Esophagus squamous epithelium (tissue), 4 donors: Measurements from ENCODE around the gene SHISAL1.

Experiments used
- CTCF ChIP-seq, 6 experiments: fragments of 450-650 bp in 4 of 6; fragments of 200-600 bp in 2 of 6; sonication (generic) in 2 of 6; IDR thresholded peaks; one replicate each; pipeline ENCODE4 v1.5.1; 2016 to 2019; ENCODE audit warnings: antibody characterized with exemption in 6 of 6, mild to moderate bottlenecking in 4 of 6, moderate library complexity in 4 of 6
- POLR2A ChIP-seq, 4 donors: fragments of 450-650 bp; IDR thresholded peaks; one replicate each; pipeline ENCODE4 v1.6.1; 2017; ENCODE audit warnings: antibody characterized with exemption in 4 of 4, mild to moderate bottlenecking in 4 of 4, moderate library complexity in 3 of 4

GRCh38 chr22:44335066-44335839 lies 22.5 kb upstream of the SHISAL1 start:
- TF ChIP-seq CTCF (IDR thresholded peaks at IDR 0.05) (no peak), POLR2A (IDR thresholded peaks at IDR 0.05) (no peak)
